Measurements from ENCODE around the gene NRBF2.

NRBF2 gene

DNA sequence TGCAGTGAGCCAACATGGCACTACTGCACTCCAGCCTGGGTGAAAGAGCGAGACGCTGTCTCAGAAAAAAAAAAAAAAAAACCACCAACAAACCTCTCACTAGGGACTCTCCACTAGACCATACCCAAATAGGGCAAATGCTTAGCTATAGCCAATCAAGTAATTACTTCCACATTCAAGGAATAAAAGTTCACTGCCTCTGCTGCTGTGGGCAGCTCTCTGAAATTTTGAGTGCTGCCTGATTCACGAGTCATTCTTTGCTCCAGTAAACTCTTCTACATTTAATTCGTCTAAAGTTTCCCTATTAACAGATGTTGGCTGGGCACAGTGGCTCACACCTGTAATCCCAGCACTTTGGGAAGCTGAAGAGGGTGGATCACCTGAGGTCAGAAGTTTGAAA, 4.7 kb upstream of the NRBF2 start:
- H3K23ac ChIP-seq (ENCODE audit: low read depth, low read length, poor library complexity), result no peak overlapping the region
- no peak overlapping the region for H3K14ac ChIP-seq (ENCODE audit: low read length)
- no peak overlapping the region for H2BK5ac ChIP-seq (ENCODE audit: low read length)
- no peak overlapping the region for H3K18ac ChIP-seq (ENCODE audit: low read length)
- H3K9ac ChIP-seq (ENCODE audit: low read depth, low read length, poor library complexity), result no peak overlapping the region
- H4K8ac ChIP-seq (ENCODE audit: low read depth, low read length), result no peak overlapping the region
- no peak overlapping the region for H3K27ac ChIP-seq (replicated peaks; ENCODE audit: low read length)
- no peaks in the 10 kb centered on the region for H3K27me3 ChIP-seq (ENCODE audit: control insufficient read depth in 3 of 3, insufficient read depth in 3 of 3, low read depth in 1 of 3, low read length in 3 of 3)
- DNase-seq (ENCODE audit: low spot score), result no peak
- peaks cover 0 to 5% of the 10 kb centered on the region in 2 donors for H3K9me3 ChIP-seq (replicated peaks in 1 of 2; ENCODE audit: control insufficient read depth in 2 of 2, insufficient read depth in 1 of 2, low read depth in 1 of 2, low read length in 2 of 2)
- H3K36me3 ChIP-seq (replicated peaks in 1 of 2; ENCODE audit: control insufficient read depth in 2 of 2, insufficient read depth in 2 of 2, low read length in 2 of 2), result no peaks in the 10 kb centered on the region
- H3K4me3 ChIP-seq (ENCODE audit: low read length in 2 of 2), result no peak overlapping the region
- H2BK12ac ChIP-seq (ENCODE audit: low read length), result no peak overlapping the region
- H2AK5ac ChIP-seq (ENCODE audit: low read depth, low read length), result no peak overlapping the region
- H3K4ac ChIP-seq (ENCODE audit: low read length), result no peak overlapping the region
- H3K4me1 ChIP-seq (ENCODE audit: control insufficient read depth in 2 of 2, insufficient read depth in 1 of 2, low read depth in 1 of 2, low read length in 2 of 2), result no peaks in the 10 kb centered on the region
- H2BK120ac ChIP-seq (ENCODE audit: low read depth, low read length), result no peak overlapping the region
- no peak overlapping the region for H4K91ac ChIP-seq (ENCODE audit: low read depth, low read length, poor library complexity)
- no peak overlapping the region for H2BK15ac ChIP-seq (ENCODE audit: low read length)
- whole genome bisulfite sequencing, 2 donors (ENCODE audit: extremely low coverage in 2 of 2, insufficient read length in 2 of 2, insufficient replicate concordance in 1 of 2), result no CpG with 5 or more reads among the region's 4 CpGs
- no peak overlapping the region for H2AFZ ChIP-seq (ENCODE audit: low read length)
- no peaks in the 10 kb centered on the region for H3K79me1 ChIP-seq (ENCODE audit: low read depth, low read length)
- H3K4me2 ChIP-seq (ENCODE audit: insufficient read depth, low read length, poor library complexity, severe bottlenecking), result no peak overlapping the region

DNA sequence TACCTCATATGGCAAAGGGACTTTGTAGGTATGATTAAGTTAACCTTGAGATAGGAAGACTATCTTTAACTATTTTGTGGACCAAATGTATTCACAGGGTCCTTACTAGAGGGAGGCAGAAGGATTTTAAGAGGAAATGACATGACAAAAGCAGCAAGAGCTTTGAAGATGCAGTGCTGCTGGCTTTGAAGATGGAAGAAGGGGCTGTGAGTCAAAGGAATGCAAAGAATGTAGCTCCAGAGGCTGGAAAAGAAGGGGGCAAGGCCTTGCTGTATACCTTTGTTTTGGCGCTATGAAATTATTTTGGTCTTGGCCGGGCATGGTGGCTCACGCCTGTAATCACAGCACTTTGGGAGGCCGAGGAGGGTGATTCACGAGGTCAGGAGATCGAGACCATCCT, 3.2 kb upstream of the NRBF2 start:
- Histone ChIP-seq H2BK12ac (ENCODE audit: low read length) (no peak overlapping the region), H3K27ac (replicated peaks; ENCODE audit: low read length) (no peak overlapping the region), H3K9me3 (replicated peaks in 1 of 2; ENCODE audit: control insufficient read depth in 2 of 2, insufficient read depth in 1 of 2, low read depth in 1 of 2, low read length in 2 of 2) (peaks cover 0 to 5% of the 10 kb centered on the region in 2 donors), H3K4me1 (ENCODE audit: control insufficient read depth in 2 of 2, insufficient read depth in 1 of 2, low read depth in 1 of 2, low read length in 2 of 2) (peaks cover 0 to 7% of the 10 kb centered on the region in 2 donors), H2BK120ac (ENCODE audit: low read depth, low read length) (no peak overlapping the region), H4K8ac (ENCODE audit: low read depth, low read length) (no peak overlapping the region), H2AK5ac (ENCODE audit: low read depth, low read length) (no peak overlapping the region), H3K18ac (ENCODE audit: low read length) (no peak overlapping the region), H3K4me3 (ENCODE audit: low read length in 2 of 2) (no peak overlapping the region), H2BK5ac (ENCODE audit: low read length) (no peak overlapping the region), H3K79me1 (ENCODE audit: low read depth, low read length) (no peaks in the 10 kb centered on the region), H2BK15ac (ENCODE audit: low read length) (no peak overlapping the region), H3K9ac (ENCODE audit: low read depth, low read length, poor library complexity) (no peak overlapping the region), H3K27me3 (ENCODE audit: control insufficient read depth in 3 of 3, insufficient read depth in 3 of 3, low read depth in 1 of 3, low read length in 3 of 3) (no peaks in the 10 kb centered on the region), H3K23ac (ENCODE audit: low read depth, low read length, poor library complexity) (no peak overlapping the region), H3K36me3 (replicated peaks in 1 of 2; ENCODE audit: control insufficient read depth in 2 of 2, insufficient read depth in 2 of 2, low read length in 2 of 2) (no peaks in the 10 kb centered on the region), H3K4ac (ENCODE audit: low read length) (no peak overlapping the region), H3K14ac (ENCODE audit: low read length) (no peak overlapping the region), H3K4me2 (ENCODE audit: insufficient read depth, low read length, poor library complexity, severe bottlenecking) (no peak overlapping the region), H2AFZ (ENCODE audit: low read length) (peak overlapping the region; percentile 24), H4K91ac (ENCODE audit: low read depth, low read length, poor library complexity) (no peak overlapping the region)
- no peak for DNase-seq (ENCODE audit: low spot score)
- no CpG with 5 or more reads among the region's 6 CpGs for WGBS, 2 donors (ENCODE audit: extremely low coverage in 2 of 2, insufficient read length in 2 of 2, insufficient replicate concordance in 1 of 2)

DNA sequence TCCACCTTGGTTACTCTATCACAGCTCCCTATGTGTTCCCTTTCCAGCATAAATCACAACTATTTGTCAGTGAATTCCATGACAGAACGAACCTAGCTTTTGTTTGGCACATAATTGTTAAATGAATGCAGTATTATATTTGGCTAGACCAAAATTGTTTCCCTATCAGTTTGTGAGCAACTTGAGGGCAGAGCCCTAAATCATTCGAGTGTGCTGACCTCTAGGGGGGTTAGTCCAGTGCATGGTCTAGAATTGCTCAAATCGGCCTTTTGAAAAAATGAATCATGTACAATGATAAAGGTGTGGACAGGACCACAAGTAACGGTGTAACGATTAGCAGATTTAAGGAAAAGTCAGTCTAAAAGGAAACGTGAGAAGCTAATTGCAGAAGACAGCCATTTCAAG, 475 bp upstream of the NRBF2 start:
- no peak overlapping the region for H2BK5ac ChIP-seq (ENCODE audit: low read length)
- H2AK5ac ChIP-seq (ENCODE audit: low read depth, low read length), result no peak overlapping the region
- H3K23ac ChIP-seq (ENCODE audit: low read depth, low read length, poor library complexity), result no peak overlapping the region
- H2BK12ac ChIP-seq (ENCODE audit: low read length), result no peak overlapping the region
- H3K9ac ChIP-seq (ENCODE audit: low read depth, low read length, poor library complexity), result no peak overlapping the region
- no peaks in the 10 kb centered on the region for H3K79me1 ChIP-seq (ENCODE audit: low read depth, low read length)
- no peak overlapping the region for H3K18ac ChIP-seq (ENCODE audit: low read length)
- no CpG with 5 or more reads among the region's 6 CpGs for WGBS, 2 donors (ENCODE audit: extremely low coverage in 2 of 2, insufficient read length in 2 of 2, insufficient replicate concordance in 1 of 2)
- H3K4me3 ChIP-seq (ENCODE audit: low read length in 2 of 2), result peak overlapping the region in 1 of 2 donors; percentile 61
- H4K91ac ChIP-seq (ENCODE audit: low read depth, low read length, poor library complexity), result no peak overlapping the region
- peak overlapping the region; percentile 83 for H2AFZ ChIP-seq (ENCODE audit: low read length)
- H3K4ac ChIP-seq (ENCODE audit: low read length), result no peak overlapping the region
- H4K8ac ChIP-seq (ENCODE audit: low read depth, low read length), result no peak overlapping the region
- H3K4me2 ChIP-seq (ENCODE audit: insufficient read depth, low read length, poor library complexity, severe bottlenecking), result no peak overlapping the region
- H3K36me3 ChIP-seq (replicated peaks in 1 of 2; ENCODE audit: control insufficient read depth in 2 of 2, insufficient read depth in 2 of 2, low read length in 2 of 2), result no peaks in the 10 kb centered on the region
- no peak overlapping the region for H3K14ac ChIP-seq (ENCODE audit: low read length)
- H2BK15ac ChIP-seq (ENCODE audit: low read length), result no peak overlapping the region
- H3K4me1 ChIP-seq (ENCODE audit: control insufficient read depth in 2 of 2, insufficient read depth in 1 of 2, low read depth in 1 of 2, low read length in 2 of 2), result peaks cover 0 to 7% of the 10 kb centered on the region in 2 donors
- no peak overlapping the region for H3K27ac ChIP-seq (replicated peaks; ENCODE audit: low read length)
- H3K9me3 ChIP-seq (replicated peaks in 1 of 2; ENCODE audit: control insufficient read depth in 2 of 2, insufficient read depth in 1 of 2, low read depth in 1 of 2, low read length in 2 of 2), result peaks cover 0 to 5% of the 10 kb centered on the region in 2 donors
- DNase-seq (ENCODE audit: low spot score), result no peak
- H3K27me3 ChIP-seq (ENCODE audit: control insufficient read depth in 3 of 3, insufficient read depth in 3 of 3, low read depth in 1 of 3, low read length in 3 of 3), result no peaks in the 10 kb centered on the region
- H2BK120ac ChIP-seq (ENCODE audit: low read depth, low read length), result no peak overlapping the region

DNA sequence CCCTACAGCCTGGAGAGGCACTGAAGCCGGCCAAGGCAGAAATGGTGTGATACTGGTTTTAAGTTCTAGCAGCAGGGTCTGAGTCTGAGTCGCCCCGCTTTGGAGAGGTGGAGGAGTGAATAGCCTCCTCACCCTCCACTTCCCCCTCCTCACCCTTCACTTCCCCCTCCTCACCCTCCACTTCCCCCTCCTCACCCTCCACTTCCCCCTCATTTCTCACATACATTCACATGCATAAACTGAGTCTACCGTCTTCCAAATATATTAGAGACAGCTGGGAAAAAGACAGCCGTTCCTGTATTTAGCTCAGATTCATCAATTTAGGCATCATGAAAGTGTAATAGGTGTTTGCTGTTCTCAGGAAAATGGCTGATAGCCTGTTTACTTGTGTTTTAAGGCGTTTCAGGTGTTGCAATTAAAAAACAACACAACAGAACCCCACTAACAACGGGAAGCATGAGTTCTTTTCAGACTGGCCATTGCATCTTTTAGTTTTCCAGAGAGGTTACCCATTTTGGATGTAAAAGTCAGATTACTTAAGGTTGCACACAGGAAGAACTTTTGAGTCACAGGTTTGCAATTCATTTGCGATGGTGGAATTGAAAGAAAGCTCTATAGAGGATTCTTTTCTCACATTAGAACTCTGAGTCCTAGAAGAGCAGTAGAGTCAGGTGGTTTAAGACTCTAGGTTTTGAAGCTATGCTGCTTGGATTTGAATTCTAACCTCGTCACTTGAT, 861 bp downstream of the NRBF2 start:
- Histone ChIP-seq H2BK15ac (ENCODE audit: low read length) (no peak overlapping the region), H4K91ac (ENCODE audit: low read depth, low read length, poor library complexity) (no peak overlapping the region), H4K8ac (ENCODE audit: low read depth, low read length) (peak overlapping the region; percentile 56), H3K4me3 (ENCODE audit: low read length in 2 of 2) (peak overlapping the region; percentile 61 to 82), H3K18ac (ENCODE audit: low read length) (peak overlapping the region; percentile 33), H3K9ac (ENCODE audit: low read depth, low read length, poor library complexity) (peak overlapping the region; percentile 88), H3K4me2 (ENCODE audit: insufficient read depth, low read length, poor library complexity, severe bottlenecking) (peak overlapping the region; percentile 81), H3K4me1 (ENCODE audit: control insufficient read depth in 2 of 2, insufficient read depth in 1 of 2, low read depth in 1 of 2, low read length in 2 of 2) (peaks cover 0 to 7% of the 10 kb centered on the region in 2 donors), H3K79me1 (ENCODE audit: low read depth, low read length) (peaks cover 1% of the 10 kb centered on the region), H3K4ac (ENCODE audit: low read length) (no peak overlapping the region), H2BK5ac (ENCODE audit: low read length) (peak overlapping the region; percentile 83), H3K14ac (ENCODE audit: low read length) (peak overlapping the region; percentile 77), H2BK120ac (ENCODE audit: low read depth, low read length) (peak overlapping the region; percentile 52), H3K27ac (replicated peaks; ENCODE audit: low read length) (peak overlapping the region; percentile 40), H3K23ac (ENCODE audit: low read depth, low read length, poor library complexity) (peak overlapping the region; percentile 81), H3K36me3 (replicated peaks in 1 of 2; ENCODE audit: control insufficient read depth in 2 of 2, insufficient read depth in 2 of 2, low read length in 2 of 2) (no peaks in the 10 kb centered on the region), H2AFZ (ENCODE audit: low read length) (peak overlapping the region; percentile 83), H3K9me3 (replicated peaks in 1 of 2; ENCODE audit: control insufficient read depth in 2 of 2, insufficient read depth in 1 of 2, low read depth in 1 of 2, low read length in 2 of 2) (peaks cover 0 to 5% of the 10 kb centered on the region in 2 donors), H2BK12ac (ENCODE audit: low read length) (no peak overlapping the region), H2AK5ac (ENCODE audit: low read depth, low read length) (no peak overlapping the region), H3K27me3 (ENCODE audit: control insufficient read depth in 3 of 3, insufficient read depth in 3 of 3, low read depth in 1 of 3, low read length in 3 of 3) (no peaks in the 10 kb centered on the region)
- WGBS, 2 donors (ENCODE audit: extremely low coverage in 2 of 2, insufficient read length in 2 of 2, insufficient replicate concordance in 1 of 2), result no CpG with 5 or more reads among the region's 9 CpGs
- DNase-seq (ENCODE audit: low spot score), result no peak

All from neuronal stem cell (in vitro differentiated cells).